Forelimb muscle (tissue), 1 donor: ENCODE data around the gene ZNF862. TPM values are rescaled to one million over a fixed set of nuclear protein-coding genes. Genes with fewer than 3 reads are reported as not detected.

ENCODE experiments used
- DNase-seq: peaks from one replicate; pipeline ENCODE4 v3.0.0-alpha.2; 2013; ENCODE audit warnings: low read depth
- polyA plus RNA-seq: library from polyadenylated mRNA; unstranded; fragments of 120-200 nt; gene quantifications from one replicate; pipeline ENCODE4 v1.2.1, GENCODE V29; 2013; ENCODE audit not compliant: insufficient read length

ZNF862 gene
- polyA plus RNA-seq, 1 donor = 11.4 TPM

GRCh38 chr7:149845257-149845980, 7.2 kb downstream of the ZNF862 start:
- DNase-seq = no peak

GRCh38 chr7:149846021-149846420, 7.8 kb downstream of the ZNF862 start:
- no peak for DNase-seq

GRCh38 chr7:149846436-149847046, 8.4 kb downstream of the ZNF862 start:
- no peak for DNase-seq

- DNase-seq = no peak
Measured at GRCh38 chr7:149849174-149849573, 11.0 kb downstream of the ZNF862 start.

GRCh38 chr7:149850007-149850594, 11.9 kb downstream of the ZNF862 start:
- DNase-seq = no peak

GRCh38 chr7:149850716-149851115, 12.5 kb downstream of the ZNF862 start:
- DNase-seq = no peak

- no peak for DNase-seq
Measured at GRCh38 chr7:149851449-149851848, 13.3 kb downstream of the ZNF862 start.

GRCh38 chr7:149853157-149853556, 15.0 kb downstream of the ZNF862 start:
- DNase-seq = no peak

- no peak for DNase-seq
Measured at GRCh38 chr7:149854611-149855360, 16.6 kb downstream of the ZNF862 start.

GRCh38 chr7:149855361-149856305, 17.5 kb downstream of the ZNF862 start:
- no peak for DNase-seq

GRCh38 chr7:149856583-149856982, 18.4 kb downstream of the ZNF862 start:
- no peak for DNase-seq

GRCh38 chr7:149859369-149859768, 21.2 kb downstream of the ZNF862 start:
- no peak for DNase-seq

GRCh38 chr7:149859876-149860275, 21.7 kb downstream of the ZNF862 start:
- no peak for DNase-seq

GRCh38 chr7:149860821-149861727, 22.9 kb downstream of the ZNF862 start:
- DNase-seq = no peak

GRCh38 chr7:149861728-149862045, 23.5 kb downstream of the ZNF862 start:
- no peak for DNase-seq

- no peak for DNase-seq
Measured at GRCh38 chr7:149862156-149862555, 24.0 kb downstream of the ZNF862 start.

GRCh38 chr7:149863500-149863899, 25.3 kb downstream of the ZNF862 start:
- DNase-seq = no peak

GRCh38 chr7:149864023-149864422, 25.8 kb downstream of the ZNF862 start:
- no peak for DNase-seq

- DNase-seq = no peak
Measured at GRCh38 chr7:149864751-149865150, 26.6 kb downstream of the ZNF862 start.

GRCh38 chr7:149865437-149865836, 27.3 kb downstream of the ZNF862 start:
- no peak for DNase-seq
